ENCODE measurements around the gene SLC1A3.

DNA sequence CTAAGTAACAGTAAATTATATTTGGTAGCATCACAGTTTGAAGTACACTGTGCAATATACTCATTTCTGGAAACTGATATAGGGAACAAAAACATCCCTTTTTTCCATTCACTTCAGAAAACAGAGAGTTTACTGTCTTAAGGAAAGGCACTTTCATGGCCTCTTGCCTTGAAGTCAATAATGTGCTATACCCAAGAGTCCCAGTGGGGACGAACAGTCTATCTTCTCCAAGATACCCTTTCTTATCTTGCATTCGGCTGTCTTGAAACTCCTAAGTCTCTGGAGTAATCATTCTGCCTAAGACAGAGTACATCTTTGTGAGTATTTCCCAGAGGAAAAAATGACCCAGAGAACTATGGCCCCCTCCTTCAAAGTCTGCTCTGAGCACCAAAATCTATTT, 107.1 kb downstream of the SLC1A3 start:
- no peak for TF ChIP-seq POLR2AphosphoS5 (IDR thresholded peaks at IDR 0.05; ENCODE audit: low read depth, low read length)
- TF ChIP-seq SIN3A (IDR thresholded peaks at IDR 0.05; ENCODE audit: borderline replicate concordance, insufficient read depth, low read length): no peak

Measured in PFSK-1 (cell line).